Measurements from ENCODE around the gene CLIP3. TPM values are rescaled to one million over a fixed set of nuclear protein-coding genes. Genes with fewer than 3 reads are reported as not detected.

The CLIP3 gene
- total and polyA plus RNA-seq, 2 experiments from 2014 or later, result 15.1 to 19.1 TPM

DNA sequence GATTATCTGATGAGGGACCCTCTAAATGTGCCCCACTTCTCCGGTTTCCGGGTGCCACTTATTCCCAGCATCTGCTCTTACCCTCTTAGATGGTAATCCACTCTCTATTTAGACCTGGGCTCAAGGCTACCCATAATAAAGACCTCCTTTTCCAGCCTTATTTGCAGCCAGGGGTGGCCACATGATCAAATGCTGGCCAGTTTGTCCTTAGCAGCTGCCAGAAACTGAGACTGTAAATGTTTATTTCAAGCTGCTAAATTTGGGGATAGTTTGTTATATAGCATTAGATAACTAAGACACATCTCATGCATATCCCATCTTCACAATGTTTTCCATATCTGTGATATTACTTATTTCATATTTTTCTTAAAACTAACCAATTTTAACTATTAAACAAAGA, 11.3 kb upstream of the CLIP3 start:
- Histone ChIP-seq H3K4me2 (no peak overlapping the region), H3K27me3 (ENCODE audit: insufficient read depth) (no peaks in the 10 kb centered on the region), H4K20me1 (replicated peaks; ENCODE audit: insufficient read depth) (peaks cover 5% of the 10 kb centered on the region; the same call in 1 of the 2 replicates), H3K4me3 (no peak overlapping the region), H2AFZ (no peak overlapping the region), H3F3A (replicated peaks; ENCODE audit: low read depth) (0 out of 2 replicates have a peak, but pooled peaks cover 3% of the 10 kb centered on the region), H3K27ac (ENCODE audit: low read depth) (no peak overlapping the region), H3K4me1 (ENCODE audit: insufficient read depth) (peaks cover 12% of the 10 kb centered on the region), H3K9me2 (ENCODE audit: insufficient read depth) (0 out of 2 replicates have a peak, but pooled peaks cover 2% of the 10 kb centered on the region), H3K36me3 (ENCODE audit: insufficient read depth) (no peaks in the 10 kb centered on the region), H3K79me2 (replicated peaks; ENCODE audit: insufficient read depth) (no peaks in the 10 kb centered on the region)
- H3K27me3 Mint-ChIP-seq (ENCODE audit: insufficient read depth, low read depth, poor library complexity), result peaks cover 5% of the 10 kb centered on the region
- TF ChIP-seq, protein P1, sequence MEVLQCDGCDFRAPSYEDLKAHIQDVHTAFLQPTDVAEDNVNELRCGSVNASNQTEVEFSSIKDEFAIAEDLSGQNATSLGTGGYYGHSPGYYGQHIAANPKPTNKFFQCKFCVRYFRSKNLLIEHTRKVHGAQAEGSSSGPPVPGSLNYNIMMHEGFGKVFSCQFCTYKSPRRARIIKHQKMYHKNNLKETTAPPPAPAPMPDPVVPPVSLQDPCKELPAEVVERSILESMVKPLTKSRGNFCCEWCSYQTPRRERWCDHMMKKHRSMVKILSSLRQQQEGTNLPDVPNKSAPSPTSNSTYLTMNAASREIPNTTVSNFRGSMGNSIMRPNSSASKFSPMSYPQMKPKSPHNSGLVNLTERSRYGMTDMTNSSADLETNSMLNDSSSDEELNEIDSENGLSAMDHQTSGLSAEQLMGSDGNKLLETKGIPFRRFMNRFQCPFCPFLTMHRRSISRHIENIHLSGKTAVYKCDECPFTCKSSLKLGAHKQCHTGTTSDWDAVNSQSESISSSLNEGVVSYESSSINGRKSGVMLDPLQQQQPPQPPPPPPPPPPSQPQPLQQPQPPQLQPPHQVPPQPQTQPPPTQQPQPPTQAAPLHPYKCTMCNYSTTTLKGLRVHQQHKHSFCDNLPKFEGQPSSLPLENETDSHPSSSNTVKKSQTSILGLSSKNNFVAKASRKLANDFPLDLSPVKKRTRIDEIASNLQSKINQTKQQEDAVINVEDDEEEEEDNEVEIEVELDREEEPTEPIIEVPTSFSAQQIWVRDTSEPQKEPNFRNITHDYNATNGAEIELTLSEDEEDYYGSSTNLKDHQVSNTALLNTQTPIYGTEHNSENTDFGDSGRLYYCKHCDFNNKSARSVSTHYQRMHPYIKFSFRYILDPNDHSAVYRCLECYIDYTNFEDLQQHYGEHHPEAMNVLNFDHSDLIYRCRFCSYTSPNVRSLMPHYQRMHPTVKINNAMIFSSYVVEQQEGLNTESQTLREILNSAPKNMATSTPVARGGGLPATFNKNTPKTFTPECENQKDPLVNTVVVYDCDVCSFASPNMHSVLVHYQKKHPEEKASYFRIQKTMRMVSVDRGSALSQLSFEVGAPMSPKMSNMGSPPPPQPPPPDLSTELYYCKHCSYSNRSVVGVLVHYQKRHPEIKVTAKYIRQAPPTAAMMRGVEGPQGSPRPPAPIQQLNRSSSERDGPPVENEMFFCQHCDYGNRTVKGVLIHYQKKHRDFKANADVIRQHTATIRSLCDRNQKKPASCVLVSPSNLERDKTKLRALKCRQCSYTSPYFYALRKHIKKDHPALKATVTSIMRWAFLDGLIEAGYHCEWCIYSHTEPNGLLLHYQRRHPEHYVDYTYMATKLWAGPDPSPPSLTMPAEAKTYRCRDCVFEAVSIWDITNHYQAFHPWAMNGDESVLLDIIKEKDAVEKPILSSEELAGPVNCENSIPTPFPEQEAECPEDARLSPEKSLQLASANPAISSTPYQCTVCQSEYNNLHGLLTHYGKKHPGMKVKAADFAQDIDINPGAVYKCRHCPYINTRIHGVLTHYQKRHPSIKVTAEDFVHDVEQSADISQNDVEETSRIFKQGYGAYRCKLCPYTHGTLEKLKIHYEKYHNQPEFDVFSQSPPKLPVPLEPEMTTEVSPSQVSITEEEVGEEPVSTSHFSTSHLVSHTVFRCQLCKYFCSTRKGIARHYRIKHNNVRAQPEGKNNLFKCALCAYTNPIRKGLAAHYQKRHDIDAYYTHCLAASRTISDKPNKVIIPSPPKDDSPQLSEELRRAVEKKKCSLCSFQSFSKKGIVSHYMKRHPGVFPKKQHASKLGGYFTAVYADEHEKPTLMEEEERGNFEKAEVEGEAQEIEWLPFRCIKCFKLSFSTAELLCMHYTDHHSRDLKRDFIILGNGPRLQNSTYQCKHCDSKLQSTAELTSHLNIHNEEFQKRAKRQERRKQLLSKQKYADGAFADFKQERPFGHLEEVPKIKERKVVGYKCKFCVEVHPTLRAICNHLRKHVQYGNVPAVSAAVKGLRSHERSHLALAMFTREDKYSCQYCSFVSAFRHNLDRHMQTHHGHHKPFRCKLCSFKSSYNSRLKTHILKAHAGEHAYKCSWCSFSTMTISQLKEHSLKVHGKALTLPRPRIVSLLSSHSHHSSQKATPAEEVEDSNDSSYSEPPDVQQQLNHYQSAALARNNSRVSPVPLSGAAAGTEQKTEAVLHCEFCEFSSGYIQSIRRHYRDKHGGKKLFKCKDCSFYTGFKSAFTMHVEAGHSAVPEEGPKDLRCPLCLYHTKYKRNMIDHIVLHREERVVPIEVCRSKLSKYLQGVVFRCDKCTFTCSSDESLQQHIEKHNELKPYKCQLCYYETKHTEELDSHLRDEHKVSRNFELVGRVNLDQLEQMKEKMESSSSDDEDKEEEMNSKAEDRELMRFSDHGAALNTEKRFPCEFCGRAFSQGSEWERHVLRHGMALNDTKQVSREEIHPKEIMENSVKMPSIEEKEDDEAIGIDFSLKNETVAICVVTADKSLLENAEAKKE (CRISPR knock-in tag; IDR thresholded peaks at IDR 0.05), result no peak
- TF ChIP-seq, protein P2, sequence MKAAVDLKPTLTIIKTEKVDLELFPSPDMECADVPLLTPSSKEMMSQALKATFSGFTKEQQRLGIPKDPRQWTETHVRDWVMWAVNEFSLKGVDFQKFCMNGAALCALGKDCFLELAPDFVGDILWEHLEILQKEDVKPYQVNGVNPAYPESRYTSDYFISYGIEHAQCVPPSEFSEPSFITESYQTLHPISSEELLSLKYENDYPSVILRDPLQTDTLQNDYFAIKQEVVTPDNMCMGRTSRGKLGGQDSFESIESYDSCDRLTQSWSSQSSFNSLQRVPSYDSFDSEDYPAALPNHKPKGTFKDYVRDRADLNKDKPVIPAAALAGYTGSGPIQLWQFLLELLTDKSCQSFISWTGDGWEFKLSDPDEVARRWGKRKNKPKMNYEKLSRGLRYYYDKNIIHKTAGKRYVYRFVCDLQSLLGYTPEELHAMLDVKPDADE (IDR thresholded peaks at IDR 0.05), result no peak
- no peak for TF ChIP-seq ZNF331 (CRISPR knock-in tag; IDR thresholded peaks at IDR 0.05; ENCODE audit: low read depth)
- TF ChIP-seq POLR2AphosphoS5 (IDR thresholded peaks at IDR 0.05; ENCODE audit: low read depth), result no peak
- TF ChIP-seq EZH2 (IDR thresholded peaks at IDR 0.05; ENCODE audit: low read depth, unreplicated experiment), result no peak
- TF ChIP-seq, protein P3, sequence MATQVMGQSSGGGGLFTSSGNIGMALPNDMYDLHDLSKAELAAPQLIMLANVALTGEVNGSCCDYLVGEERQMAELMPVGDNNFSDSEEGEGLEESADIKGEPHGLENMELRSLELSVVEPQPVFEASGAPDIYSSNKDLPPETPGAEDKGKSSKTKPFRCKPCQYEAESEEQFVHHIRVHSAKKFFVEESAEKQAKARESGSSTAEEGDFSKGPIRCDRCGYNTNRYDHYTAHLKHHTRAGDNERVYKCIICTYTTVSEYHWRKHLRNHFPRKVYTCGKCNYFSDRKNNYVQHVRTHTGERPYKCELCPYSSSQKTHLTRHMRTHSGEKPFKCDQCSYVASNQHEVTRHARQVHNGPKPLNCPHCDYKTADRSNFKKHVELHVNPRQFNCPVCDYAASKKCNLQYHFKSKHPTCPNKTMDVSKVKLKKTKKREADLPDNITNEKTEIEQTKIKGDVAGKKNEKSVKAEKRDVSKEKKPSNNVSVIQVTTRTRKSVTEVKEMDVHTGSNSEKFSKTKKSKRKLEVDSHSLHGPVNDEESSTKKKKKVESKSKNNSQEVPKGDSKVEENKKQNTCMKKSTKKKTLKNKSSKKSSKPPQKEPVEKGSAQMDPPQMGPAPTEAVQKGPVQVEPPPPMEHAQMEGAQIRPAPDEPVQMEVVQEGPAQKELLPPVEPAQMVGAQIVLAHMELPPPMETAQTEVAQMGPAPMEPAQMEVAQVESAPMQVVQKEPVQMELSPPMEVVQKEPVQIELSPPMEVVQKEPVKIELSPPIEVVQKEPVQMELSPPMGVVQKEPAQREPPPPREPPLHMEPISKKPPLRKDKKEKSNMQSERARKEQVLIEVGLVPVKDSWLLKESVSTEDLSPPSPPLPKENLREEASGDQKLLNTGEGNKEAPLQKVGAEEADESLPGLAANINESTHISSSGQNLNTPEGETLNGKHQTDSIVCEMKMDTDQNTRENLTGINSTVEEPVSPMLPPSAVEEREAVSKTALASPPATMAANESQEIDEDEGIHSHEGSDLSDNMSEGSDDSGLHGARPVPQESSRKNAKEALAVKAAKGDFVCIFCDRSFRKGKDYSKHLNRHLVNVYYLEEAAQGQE (IDR thresholded peaks at IDR 0.05; ENCODE audit: unreplicated experiment), result no peak
- TF ChIP-seq EZH2phosphoT487 (IDR thresholded peaks at IDR 0.05; ENCODE audit: unreplicated experiment), result no peak
- TF ChIP-seq, protein P4, sequence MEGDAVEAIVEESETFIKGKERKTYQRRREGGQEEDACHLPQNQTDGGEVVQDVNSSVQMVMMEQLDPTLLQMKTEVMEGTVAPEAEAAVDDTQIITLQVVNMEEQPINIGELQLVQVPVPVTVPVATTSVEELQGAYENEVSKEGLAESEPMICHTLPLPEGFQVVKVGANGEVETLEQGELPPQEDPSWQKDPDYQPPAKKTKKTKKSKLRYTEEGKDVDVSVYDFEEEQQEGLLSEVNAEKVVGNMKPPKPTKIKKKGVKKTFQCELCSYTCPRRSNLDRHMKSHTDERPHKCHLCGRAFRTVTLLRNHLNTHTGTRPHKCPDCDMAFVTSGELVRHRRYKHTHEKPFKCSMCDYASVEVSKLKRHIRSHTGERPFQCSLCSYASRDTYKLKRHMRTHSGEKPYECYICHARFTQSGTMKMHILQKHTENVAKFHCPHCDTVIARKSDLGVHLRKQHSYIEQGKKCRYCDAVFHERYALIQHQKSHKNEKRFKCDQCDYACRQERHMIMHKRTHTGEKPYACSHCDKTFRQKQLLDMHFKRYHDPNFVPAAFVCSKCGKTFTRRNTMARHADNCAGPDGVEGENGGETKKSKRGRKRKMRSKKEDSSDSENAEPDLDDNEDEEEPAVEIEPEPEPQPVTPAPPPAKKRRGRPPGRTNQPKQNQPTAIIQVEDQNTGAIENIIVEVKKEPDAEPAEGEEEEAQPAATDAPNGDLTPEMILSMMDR (conservative IDR thresholded peaks at IDR 0.05; ENCODE audit: low read depth in 2 of 2), result no peak
- TF ChIP-seq CREB1 (CRISPR knock-in tag; IDR thresholded peaks at IDR 0.05; ENCODE audit: low read depth), result no peak
- no peak for TF ChIP-seq JUNB (IDR thresholded peaks at IDR 0.05; ENCODE audit: unreplicated experiment)
- no peak for TF ChIP-seq NANOG (IDR thresholded peaks at IDR 0.05; ENCODE audit: borderline replicate concordance)
- TF ChIP-seq ZNF114 (CRISPR knock-in tag; IDR thresholded peaks at IDR 0.05), result no peak
- TF ChIP-seq STAT1 (IDR thresholded peaks at IDR 0.05; ENCODE audit: unreplicated experiment), result no peak
- H3K4me1 Mint-ChIP-seq, result peaks cover 13% of the 10 kb centered on the region; the same call in 2 of the 3 replicates
- ATAC-seq (no peak), DNase-seq (ENCODE audit: low spot score) (no peak)
- no peak overlapping the region for H3K27ac Mint-ChIP-seq
- 0 out of 3 replicates have a peak, but pooled peaks cover 3% of the 10 kb centered on the region for H3K36me3 Mint-ChIP-seq (ENCODE audit: low read depth)
- no peaks in the 10 kb centered on the region for H3K9me3 Mint-ChIP-seq
- H3K4me3 Mint-ChIP-seq, result no peak overlapping the region
